ENCODE results near the gene SLC34A1.

- TF ChIP-seq CTCF (conservative IDR thresholded peaks at IDR 0.05; ENCODE audit: low read length) = no peak
- TF ChIP-seq EZH2phosphoT487 (IDR thresholded peaks at IDR 0.05; ENCODE audit: borderline replicate concordance, low read depth, low read length) = no peak
Measured at GRCh38 chr5:177353093-177353492, 31.1 kb upstream of the SLC34A1 start.

Measured in OCI-LY7 (cell line).